UCSD-AML1 (cell line): ENCODE data around the gene BICC1.
"Not testable (repeated sequence)": the region's sequence is repeated elsewhere in the genome, so short reads cannot be mapped to it uniquely, and the experiment has no call there.

Source experiments
- DNase-seq: peaks from one replicate; lab custom pipeline; 2025; ENCODE audit not compliant: unreplicated experiment; lab: John Stamatoyannopoulos, UW

The BICC1 gene

DNA sequence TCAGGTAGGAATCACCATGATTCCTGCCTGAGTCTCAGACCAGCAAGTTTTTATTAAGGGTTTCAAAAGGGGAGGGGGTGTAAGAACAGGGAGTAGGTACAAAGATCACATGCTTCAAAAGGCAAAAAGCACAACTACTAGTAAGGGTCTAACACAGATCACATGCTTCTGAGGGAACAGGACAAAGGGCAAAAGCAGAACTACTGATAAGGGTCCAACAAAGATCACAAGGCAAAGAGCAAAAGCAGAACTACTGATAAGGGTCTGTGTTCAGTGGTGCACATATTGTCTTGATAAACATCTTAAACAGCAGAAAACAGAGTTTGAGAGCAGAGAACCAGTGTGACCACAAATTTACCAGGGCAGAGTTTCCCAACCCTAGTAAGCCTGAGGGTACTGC, 84.5 kb downstream of the BICC1 start:
- not testable (repeated sequence) for DNase-seq

DNA sequence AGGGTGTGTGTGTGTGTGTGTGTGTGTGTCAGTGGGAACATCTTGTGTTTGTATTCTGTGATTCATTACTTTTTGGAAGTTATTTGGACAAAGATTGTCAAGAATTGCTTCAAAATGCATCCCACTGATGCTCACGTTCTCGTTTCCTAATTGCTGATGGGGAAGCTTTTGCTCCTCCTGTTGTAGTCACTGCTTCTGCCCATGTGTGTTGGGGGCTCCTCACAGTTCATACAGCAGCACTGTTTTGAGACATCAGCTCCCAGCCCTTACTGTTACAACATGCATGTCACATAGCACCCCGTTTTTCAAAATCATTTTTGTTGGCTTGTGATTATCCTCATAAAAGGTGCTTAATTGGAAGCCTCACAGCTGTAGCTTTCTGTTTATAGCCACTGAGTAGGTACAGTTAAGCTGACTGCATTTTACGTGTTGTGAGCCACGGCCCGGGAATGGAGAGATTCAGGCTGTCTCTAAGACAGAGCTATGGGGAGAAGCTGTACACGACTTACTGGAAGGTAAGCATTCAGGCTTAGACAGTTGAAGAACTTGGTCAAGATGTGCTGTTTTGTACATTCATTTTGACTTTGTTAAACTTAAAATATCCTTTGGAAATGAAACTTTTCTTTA, 87.4 kb downstream of the BICC1 start:
- DNase-seq, result no peak

DNA sequence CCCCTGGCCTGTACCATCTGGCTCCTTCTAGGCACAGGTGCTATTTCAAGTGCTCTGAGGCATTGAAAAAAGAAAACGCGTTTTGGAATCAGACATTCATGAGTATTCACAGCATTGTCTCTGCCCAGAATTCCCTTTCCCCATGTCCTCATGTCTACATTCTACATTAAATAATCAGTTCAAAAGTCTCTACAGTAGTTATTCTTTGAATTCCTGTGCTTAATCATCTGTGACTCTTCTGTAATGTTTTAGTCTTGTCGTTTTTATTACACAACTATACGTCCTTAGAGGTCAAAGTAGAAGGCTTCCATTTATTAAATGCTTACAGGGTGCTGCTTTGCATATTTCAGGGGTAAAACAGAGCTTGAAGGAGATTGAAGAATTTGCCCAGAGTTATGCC, 95.7 kb downstream of the BICC1 start:
- no peak for DNase-seq

DNA sequence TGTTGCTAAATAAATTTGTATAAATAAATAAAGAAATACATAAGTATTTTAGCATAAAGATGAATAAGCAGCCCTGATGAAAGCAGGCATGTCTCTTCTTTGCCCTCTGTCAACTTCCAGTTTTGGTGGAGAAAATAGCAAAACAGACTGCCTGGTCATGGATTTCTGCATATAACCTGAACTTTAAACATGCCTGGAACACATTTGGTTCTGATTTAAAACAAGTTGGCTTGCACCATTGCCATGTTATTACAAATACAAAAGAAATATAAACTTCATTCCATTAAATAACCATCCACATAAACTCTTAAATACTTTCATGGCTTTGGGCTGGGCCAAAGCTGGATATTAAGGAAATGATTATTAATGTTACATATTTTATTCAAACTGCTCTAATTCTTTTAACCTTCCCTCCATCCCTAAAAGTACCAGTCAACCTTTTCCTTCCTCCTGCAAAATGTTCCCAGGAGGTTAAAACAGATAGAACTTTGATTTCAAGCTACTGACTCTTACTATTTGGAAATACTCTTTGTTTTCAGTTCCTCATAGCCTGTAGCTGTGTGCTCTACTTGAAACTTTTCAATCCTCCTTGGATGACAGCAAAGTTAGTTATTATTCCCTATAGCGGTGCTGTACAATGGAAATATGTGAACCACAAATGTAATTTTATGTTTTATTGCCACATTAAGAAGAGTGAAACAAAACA, 96.3 kb downstream of the BICC1 start:
- DNase-seq, result no peak

DNA sequence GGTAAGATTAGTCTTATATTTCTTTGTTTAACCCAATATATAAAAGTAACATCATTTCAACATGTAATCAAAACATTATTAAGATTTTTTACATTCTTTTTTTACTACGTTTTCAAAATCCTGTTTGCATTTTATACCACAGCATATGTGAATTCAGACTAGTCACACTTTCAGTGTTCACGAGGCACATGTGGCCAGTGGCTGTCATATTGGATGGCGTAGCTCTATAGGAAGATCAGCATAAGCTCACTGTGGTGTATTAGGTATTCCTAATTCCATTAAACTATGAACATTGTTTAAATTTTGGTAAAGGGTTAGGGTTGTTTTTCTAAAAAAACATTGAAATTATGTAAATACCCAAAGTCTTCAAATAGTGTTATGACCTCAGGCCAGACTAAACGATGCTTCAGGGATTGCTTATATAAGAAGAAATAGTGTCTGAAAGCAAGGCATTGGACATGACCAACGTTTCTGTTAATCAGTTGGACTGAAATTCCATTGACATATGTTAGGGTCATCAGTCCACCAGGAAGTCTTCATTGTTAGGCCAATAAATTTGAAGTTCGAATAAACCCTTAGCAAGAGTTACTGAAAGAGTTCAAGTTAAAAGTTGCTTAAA, 97.0 kb downstream of the BICC1 start:
- no peak for DNase-seq

DNA sequence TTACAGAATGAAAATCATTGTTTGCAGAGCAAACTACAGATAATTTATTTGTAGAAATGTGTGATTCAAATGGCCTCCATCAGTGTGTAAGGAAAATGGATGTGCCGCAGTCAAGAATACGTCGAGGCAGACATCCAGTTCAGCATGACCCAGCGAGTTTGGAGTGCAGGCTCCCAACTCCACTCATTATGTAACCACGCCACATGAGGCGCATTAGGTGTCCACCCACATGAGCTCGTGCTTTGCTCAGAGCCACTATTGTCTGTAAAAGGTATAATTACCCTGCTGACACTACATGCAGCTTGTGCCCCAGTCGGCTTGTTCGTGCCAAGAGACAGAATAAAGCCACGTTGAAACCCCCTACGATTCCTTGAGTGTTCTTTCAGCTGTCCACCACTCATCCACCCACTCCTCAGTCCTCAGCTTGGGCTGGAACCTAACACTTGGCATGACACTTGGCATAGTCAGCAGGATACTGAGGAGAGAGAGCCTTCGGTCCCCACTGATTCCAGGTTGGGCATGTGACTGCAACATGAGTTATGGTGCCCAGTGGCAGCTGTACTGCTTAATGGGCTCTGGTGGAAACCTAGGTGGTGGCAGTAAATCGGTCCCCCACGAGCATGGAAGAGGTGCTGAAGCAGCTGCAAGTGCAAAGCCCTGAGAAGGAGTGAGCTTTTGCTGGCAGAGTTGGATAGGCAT, 102.7 kb downstream of the BICC1 start:
- no peak for DNase-seq

DNA sequence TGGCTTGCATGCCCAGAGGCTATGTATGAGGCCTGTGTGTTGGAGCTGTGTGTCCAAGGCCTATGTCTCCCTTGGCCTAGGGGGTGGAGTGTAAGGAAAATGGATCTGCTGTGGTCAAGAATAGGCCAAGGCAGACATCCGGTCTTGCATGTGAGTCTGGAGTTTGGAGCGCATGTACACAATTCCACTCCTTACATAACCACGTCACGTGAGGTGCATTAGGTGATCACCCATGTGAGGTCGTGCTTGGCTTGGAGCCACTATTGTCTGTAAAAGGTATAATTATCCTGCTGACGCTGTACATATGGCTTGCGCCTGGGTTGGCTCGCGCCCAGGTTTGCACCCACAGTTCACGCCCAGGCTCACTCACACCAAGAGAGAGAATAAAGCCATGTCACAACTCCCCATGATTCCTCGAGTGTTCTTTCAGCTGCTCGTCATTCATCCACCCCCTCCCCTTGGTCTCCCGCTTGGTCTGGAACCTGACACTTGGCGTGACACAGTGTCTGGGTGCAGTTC, 105.5 kb downstream of the BICC1 start:
- no peak for DNase-seq

DNA sequence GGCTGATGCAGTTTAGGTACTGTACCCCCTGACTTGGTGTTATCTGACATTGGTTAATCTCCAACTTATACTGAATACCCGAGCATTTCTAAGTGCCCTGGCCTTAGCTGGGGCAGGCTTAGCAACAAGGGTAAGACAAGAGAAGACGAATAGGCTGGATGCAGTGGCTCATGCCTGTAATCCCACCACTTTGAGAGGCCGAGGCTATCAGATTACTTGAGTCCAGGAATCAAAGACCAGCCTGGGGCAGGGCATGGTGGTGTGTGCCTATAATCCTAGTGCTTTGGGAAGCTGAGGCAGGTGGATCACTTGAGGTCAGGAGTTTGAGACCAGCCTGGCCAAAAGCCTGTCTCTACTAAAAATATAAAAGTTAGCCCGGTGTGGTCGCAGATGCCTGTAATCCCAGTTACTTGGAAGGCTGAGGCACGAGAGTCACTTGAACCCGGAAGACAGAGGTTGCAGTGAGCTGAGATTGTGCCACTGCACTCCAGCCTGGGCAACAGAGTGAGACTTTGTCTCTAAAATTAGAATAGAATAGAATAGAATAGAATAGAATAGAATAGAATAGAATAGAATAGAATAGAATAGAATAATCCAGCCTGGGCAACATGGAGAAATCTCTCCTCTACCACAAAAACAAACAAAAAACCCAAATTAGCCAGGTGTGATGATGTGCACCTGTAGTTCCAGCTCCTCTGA, 108.9 kb downstream of the BICC1 start:
- DNase-seq, result no peak

DNA sequence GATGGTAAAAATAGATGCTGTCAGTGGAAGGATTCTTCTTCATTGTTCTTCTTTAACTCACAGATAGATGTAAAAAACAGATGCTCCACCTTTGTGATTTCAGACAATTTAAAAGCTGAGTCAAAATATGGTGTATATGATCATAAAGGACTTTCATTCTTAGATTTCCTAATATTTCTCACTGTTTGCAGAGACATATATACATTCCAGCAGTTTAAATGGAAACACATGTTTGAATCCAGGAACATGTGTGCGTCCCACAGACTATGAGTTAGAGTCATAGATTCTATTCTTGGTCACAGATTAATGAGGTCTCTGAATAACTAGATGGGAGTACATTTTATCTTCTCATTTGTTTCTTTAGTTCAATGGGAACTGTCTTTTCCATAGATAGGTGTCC, 109.6 kb downstream of the BICC1 start:
- no peak for DNase-seq

DNA sequence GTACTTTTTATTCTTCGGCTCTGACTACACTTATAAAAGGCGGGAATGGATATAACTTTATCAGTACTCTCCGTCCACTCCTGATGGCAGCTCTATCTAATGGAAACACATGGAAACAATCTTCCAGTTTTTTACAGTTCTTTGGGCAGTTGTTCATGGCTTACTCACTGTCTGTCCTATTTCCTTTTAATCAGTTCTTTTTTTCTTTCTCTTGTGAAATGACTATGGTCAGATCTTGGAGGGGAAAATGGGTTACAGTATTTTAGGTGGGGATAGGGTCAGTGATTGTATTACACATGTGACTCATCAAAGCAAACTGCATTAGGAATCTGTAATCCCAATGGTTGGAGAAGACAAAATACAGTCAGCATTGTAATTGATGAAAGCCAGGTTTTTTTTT, 112.4 kb downstream of the BICC1 start:
- no peak for DNase-seq

DNA sequence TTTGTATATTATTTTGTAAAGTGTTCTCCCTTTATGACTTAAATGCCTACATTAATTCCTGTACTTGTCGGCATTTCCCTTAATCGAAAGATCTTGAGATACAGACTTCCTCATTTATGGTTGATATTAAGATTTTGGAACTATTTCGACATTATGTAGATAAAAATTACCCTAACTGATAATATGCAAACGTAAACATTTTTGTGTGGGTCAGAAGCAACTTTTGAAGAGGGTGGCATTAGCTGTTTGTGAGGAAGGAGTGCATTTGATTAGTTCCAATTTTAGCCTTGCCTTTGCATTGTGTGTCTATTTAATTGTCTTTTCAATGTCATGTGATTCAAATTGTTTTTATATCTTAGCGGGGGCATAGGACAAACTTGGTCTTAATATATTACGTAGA, 114.7 kb downstream of the BICC1 start:
- no peak for DNase-seq

DNA sequence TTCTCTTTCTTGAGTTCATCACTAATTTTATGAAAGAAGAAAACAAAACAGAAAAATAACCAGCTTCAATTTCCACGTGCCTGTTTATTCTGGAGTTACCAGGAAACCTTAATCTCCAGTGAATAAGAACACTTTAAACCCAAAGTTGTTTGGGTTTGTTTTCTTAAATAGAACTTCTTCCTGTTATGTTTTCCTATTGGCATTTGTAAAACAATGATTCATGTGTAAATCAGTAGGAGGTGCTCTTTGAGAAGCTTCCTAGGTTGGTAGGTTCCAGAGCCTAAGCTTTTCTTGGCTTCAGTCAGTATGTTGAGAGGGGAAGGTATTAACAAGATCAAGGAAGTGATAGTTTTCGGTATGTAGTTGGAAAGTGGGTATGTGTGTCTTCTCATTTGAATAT, 119.0 kb downstream of the BICC1 start:
- DNase-seq, result no peak

DNA sequence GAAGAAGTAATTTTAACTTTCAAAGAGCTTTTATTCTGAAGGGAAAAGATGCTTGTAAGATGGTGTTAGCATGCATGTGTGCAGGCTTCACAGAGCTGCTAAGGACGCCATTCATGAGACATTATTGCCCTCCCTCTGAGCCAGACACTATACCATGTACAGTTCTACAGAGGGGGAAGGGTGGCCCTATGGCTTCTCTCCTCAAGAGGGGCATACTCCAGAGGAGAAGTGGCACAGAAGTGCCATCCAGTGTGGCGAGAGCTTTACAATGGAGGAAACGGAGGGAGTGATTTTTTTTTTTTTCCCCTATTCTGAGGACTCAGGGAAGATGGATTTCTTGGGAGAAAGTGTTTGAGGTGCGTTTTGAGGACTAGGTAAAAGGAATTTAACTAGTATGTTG, 119.5 kb downstream of the BICC1 start:
- DNase-seq, result no peak

DNA sequence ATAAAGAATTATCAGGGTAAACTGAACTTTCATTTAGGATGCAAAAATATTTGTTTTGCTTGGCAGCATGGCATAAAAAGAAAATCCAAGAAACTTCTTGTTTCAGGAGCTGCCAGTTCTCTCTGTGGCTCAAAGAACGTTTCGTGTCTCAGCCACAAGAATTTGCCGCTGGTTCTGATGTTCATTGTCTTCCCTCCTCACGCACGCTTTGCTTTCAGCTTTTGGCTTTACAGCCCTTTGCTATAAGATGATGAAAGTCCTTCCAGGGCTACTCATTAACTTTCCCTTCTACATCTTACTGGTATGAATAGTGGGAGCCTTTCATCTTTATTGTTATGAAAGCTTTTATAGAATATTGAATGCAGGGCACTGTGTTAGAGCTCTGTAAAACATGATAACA, 124.7 kb downstream of the BICC1 start:
- no peak for DNase-seq

DNA sequence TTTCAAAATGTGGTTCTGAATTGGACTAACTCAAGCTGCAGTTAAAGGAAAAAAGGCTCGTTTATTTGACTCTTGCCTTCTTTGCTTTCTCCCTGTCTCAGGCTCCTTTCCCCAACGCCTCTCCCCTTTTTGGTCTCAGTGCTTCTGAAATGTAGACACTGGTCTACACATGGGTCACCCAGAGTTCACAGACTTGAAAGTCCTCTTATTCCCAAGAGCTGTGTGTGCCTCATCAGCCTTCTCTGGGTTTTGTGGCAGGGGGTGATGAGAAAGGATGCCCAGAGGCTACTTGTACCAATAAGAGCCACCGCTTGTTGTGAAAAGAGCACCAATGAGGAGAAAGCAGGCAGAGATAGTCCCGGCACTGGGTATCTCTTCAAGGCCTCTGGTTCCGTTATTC, 125.7 kb downstream of the BICC1 start:
- no peak for DNase-seq

DNA sequence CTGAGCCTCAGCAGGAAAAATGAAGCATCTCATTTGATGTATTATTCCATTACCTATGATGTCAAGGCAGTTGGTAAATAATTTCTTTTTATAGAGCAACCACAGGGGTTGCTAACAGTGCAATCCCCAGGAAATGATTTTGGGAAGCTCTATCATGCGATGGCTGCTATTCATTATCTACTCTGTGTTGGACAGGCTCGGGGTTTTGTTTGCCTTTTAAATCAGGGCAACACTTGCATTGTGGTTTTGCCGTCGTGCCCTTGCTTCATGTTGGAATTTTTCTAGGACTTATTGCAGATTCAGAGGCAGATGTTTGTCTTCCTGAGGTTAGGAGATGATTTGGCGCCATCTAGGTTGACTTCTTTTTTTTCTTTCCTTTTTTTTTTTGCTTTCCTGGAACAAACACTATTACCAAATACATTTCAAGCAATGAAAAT, 128.4 kb downstream of the BICC1 start:
- no peak for DNase-seq

DNA sequence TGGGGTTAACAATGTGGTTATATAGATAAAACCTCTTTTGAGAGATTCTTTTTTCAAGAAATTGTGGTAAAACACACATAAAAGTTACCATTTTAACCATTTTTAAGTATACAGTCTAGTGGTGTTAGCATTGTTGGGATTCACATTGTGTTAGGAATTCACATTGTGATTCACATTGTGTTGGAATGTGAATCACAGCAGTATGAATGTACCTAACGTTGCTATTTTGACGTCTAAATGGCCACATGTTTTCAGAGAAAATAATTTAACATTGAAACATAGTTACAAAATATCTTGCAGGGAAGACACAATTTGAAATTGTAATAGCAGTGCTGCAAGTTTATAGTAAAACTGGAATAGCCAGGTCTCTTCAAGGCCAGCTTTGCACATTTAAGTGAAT, 129.0 kb downstream of the BICC1 start:
- no peak for DNase-seq

DNA sequence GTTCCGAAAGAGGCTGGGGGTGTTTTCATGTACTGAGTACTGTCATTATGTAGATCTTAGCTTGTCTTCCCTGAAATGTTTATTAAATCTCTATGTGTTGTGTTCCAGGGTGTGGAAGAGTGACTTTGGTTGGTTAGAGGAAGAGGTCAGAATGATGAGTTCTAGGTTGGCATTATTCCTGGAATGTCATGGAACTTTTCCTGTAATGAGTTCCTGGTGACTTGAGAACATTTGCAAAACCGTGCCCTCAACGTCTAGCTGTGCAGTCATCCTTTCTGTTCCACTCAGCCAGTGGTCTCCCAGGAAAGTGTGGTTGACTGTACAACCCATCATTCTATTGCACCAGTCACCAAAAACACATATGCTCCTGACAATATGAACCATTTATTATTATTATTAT, 129.6 kb downstream of the BICC1 start:
- no peak for DNase-seq

DNA sequence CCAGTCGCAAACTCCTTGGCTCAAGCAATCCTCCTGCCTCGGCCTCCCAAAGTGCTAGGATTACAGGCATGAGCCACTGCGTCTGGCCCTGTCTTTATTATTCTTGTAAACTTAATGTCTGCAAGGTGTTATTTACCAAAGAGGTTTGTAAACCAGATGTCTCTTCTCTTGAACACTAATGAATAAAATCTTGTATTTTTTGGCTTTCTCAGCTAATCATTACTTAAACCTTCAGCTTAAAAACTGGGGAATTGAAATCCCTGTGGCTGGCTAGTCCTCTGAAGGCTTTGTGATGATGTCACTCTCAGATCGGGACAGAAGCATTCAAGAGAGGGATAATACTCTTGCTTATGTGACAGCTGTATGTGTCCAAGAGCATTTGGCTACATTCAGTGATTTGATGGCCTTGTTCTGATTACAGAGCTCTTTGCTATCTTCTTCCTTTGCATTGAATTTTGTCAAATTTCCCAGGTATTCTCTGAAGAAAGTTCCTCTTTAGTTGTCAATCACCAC, 130.3 kb downstream of the BICC1 start:
- DNase-seq, result no peak

DNA sequence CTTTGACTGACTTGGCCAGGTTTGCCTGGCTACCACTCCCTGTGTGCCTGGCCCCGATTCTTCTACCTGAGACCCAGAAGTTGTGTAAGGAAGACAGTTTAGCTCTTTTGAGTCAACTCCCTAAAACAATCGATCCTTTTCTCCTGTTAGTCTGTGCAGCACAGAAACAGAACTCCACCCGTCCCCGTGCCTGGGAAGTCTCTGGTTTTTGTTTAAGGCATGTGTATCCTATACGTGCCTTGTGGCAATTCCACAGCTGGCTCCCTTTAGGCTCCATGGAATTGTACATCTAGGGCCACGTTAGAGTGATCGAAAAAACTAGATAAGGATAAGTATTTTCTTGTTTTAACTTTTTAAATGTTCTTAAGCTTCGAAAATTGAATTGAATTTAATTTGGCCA, 131.6 kb downstream of the BICC1 start:
- no peak for DNase-seq
